H1 (cell line): ENCODE results near the gene SLC4A11. TPM values are rescaled to one million over a fixed set of nuclear protein-coding genes. Genes with fewer than 3 reads are reported as not detected.

ENCODE experiments used
- GABPA ChIP-seq: IDR thresholded peaks from 2 replicates; pipeline ENCODE4 v1.6.1; 2011; ENCODE audit warnings: mild to moderate bottlenecking, low read length, moderate library complexity, borderline replicate concordance; ENCODE audit not compliant: insufficient read depth
- POU5F1 ChIP-seq: IDR thresholded peaks from 2 replicates; pipeline ENCODE4 v1.6.1; 2011; ENCODE audit warnings: low read depth, mild to moderate bottlenecking, low read length, moderate library complexity
- RBBP5 ChIP-seq: IDR thresholded peaks from 2 replicates; pipeline ENCODE4 v1.7.1; 2012; ENCODE audit warnings: low read depth, mild to moderate bottlenecking, inconsistent platforms, low read length, moderate library complexity, borderline replicate concordance
- TEAD4 ChIP-seq: IDR thresholded peaks from 2 replicates; pipeline ENCODE4 v1.6.1; 2012; ENCODE audit warnings: low read depth, low read length, inconsistent platforms, mixed read lengths
- polyA plus RNA-seq, 7 experiments: library from polyadenylated mRNA; depleted of rRNA in 3 of 7; stranded (reverse) in 5 of 7; unstranded in 2 of 7; fragments of >200 nt in 5 of 7; fragments of 200-250 nt in 2 of 7; gene quantifications; 1 replicate in 5 of 7; 2 replicates in 1 of 7; 4 replicates in 1 of 7; pipeline versions ENCODE4 v1.2.1 to v1.2.3, GENCODE V29; 2011 to 2013; ENCODE audit warnings: missing spikeins in 2 of 7, mixed read lengths in 2 of 7
- total RNA-seq: library from RNA; stranded (reverse); fragmentation: NEBNext Ultra II Directional; extraction: Animal tissue kit (Norgen Biotek cat#: 25700); gene quantifications from 2 replicates; pipeline ENCODE4 v1.2.1, GENCODE V29; 2021
- TF ChIP-seq, protein P1 (sequence below): fragments of 300-600 bp; sonication (generic); IDR thresholded peaks from 2 replicates; pipeline ENCODE4 v1.7.1; 2012; ENCODE audit warnings: low read length, moderate library complexity, mild to moderate bottlenecking, inconsistent platforms; ENCODE audit not compliant: insufficient replicate concordance

SLC4A11 gene
- total and polyA plus RNA-seq, 2 of the 8 experiments (the other 6 are each of a cell fraction or from before 2014, with no cell fraction given), result 11.9 to 32.3 TPM

GRCh38 chr20:3195590-3196237 is 43.3 kb downstream of the SLC4A11 start (continued):
- TF ChIP-seq, protein P1, sequence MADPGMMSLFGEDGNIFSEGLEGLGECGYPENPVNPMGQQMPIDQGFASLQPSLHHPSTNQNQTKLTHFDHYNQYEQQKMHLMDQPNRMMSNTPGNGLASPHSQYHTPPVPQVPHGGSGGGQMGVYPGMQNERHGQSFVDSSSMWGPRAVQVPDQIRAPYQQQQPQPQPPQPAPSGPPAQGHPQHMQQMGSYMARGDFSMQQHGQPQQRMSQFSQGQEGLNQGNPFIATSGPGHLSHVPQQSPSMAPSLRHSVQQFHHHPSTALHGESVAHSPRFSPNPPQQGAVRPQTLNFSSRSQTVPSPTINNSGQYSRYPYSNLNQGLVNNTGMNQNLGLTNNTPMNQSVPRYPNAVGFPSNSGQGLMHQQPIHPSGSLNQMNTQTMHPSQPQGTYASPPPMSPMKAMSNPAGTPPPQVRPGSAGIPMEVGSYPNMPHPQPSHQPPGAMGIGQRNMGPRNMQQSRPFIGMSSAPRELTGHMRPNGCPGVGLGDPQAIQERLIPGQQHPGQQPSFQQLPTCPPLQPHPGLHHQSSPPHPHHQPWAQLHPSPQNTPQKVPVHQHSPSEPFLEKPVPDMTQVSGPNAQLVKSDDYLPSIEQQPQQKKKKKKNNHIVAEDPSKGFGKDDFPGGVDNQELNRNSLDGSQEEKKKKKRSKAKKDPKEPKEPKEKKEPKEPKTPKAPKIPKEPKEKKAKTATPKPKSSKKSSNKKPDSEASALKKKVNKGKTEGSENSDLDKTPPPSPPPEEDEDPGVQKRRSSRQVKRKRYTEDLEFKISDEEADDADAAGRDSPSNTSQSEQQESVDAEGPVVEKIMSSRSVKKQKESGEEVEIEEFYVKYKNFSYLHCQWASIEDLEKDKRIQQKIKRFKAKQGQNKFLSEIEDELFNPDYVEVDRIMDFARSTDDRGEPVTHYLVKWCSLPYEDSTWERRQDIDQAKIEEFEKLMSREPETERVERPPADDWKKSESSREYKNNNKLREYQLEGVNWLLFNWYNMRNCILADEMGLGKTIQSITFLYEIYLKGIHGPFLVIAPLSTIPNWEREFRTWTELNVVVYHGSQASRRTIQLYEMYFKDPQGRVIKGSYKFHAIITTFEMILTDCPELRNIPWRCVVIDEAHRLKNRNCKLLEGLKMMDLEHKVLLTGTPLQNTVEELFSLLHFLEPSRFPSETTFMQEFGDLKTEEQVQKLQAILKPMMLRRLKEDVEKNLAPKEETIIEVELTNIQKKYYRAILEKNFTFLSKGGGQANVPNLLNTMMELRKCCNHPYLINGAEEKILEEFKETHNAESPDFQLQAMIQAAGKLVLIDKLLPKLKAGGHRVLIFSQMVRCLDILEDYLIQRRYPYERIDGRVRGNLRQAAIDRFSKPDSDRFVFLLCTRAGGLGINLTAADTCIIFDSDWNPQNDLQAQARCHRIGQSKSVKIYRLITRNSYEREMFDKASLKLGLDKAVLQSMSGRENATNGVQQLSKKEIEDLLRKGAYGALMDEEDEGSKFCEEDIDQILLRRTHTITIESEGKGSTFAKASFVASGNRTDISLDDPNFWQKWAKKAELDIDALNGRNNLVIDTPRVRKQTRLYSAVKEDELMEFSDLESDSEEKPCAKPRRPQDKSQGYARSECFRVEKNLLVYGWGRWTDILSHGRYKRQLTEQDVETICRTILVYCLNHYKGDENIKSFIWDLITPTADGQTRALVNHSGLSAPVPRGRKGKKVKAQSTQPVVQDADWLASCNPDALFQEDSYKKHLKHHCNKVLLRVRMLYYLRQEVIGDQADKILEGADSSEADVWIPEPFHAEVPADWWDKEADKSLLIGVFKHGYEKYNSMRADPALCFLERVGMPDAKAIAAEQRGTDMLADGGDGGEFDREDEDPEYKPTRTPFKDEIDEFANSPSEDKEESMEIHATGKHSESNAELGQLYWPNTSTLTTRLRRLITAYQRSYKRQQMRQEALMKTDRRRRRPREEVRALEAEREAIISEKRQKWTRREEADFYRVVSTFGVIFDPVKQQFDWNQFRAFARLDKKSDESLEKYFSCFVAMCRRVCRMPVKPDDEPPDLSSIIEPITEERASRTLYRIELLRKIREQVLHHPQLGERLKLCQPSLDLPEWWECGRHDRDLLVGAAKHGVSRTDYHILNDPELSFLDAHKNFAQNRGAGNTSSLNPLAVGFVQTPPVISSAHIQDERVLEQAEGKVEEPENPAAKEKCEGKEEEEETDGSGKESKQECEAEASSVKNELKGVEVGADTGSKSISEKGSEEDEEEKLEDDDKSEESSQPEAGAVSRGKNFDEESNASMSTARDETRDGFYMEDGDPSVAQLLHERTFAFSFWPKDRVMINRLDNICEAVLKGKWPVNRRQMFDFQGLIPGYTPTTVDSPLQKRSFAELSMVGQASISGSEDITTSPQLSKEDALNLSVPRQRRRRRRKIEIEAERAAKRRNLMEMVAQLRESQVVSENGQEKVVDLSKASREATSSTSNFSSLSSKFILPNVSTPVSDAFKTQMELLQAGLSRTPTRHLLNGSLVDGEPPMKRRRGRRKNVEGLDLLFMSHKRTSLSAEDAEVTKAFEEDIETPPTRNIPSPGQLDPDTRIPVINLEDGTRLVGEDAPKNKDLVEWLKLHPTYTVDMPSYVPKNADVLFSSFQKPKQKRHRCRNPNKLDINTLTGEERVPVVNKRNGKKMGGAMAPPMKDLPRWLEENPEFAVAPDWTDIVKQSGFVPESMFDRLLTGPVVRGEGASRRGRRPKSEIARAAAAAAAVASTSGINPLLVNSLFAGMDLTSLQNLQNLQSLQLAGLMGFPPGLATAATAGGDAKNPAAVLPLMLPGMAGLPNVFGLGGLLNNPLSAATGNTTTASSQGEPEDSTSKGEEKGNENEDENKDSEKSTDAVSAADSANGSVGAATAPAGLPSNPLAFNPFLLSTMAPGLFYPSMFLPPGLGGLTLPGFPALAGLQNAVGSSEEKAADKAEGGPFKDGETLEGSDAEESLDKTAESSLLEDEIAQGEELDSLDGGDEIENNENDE, result no peak
- no peak for TF ChIP-seq GABPA
- TF ChIP-seq TEAD4, result no peak
- no peak for TF ChIP-seq POU5F1
- TF ChIP-seq RBBP5, result no peak
